Neuronal stem cell (in vitro differentiated cells): ENCODE measurements around the gene LCOR.

Source experiments
- DNase-seq: peaks from one replicate; pipeline ENCODE4 v3.0.0-alpha.2; 2013; ENCODE audit warnings: low spot score
- H2AFZ ChIP-seq: one replicate; pipeline ENCODE4 v1.6.1; 2013; ENCODE audit warnings: mild to moderate bottlenecking, low read length, inconsistent platforms
- H2AK5ac ChIP-seq: 2 replicates; pipeline ENCODE4 v1.6.1; 2013; ENCODE audit warnings: low read depth, mild to moderate bottlenecking, inconsistent platforms, low read length, moderate library complexity, mixed read lengths
- H2BK120ac ChIP-seq: 2 replicates; pipeline ENCODE4 v1.6.1; 2013; ENCODE audit warnings: low read depth, mild to moderate bottlenecking, inconsistent platforms, low read length, moderate library complexity, mixed read lengths
- H2BK12ac ChIP-seq: one replicate; pipeline ENCODE4 v1.6.1; 2013; ENCODE audit warnings: low read length, inconsistent platforms
- H2BK15ac ChIP-seq: 2 replicates; pipeline ENCODE4 v1.6.1; 2013; ENCODE audit warnings: mild to moderate bottlenecking, low read length, inconsistent platforms, mixed read lengths
- H2BK5ac ChIP-seq: one replicate; pipeline ENCODE4 v1.6.1; 2013; ENCODE audit warnings: inconsistent platforms, mild to moderate bottlenecking, low read length, moderate library complexity
- H3K14ac ChIP-seq: one replicate; pipeline ENCODE4 v1.6.1; 2013; ENCODE audit warnings: low read length, inconsistent platforms
- H3K18ac ChIP-seq: 2 replicates; pipeline ENCODE4 v1.6.1; 2013; ENCODE audit warnings: low read length, inconsistent platforms
- H3K23ac ChIP-seq: 2 replicates; pipeline ENCODE4 v1.6.1; 2013; ENCODE audit warnings: low read depth, mild to moderate bottlenecking, mixed read lengths, low read length, inconsistent platforms; ENCODE audit not compliant: poor library complexity
- H3K27ac ChIP-seq: replicated peaks from 3 replicates; pipeline ENCODE4 v1.5.1; 2013; ENCODE audit warnings: low read length, inconsistent platforms
- H3K27me3 ChIP-seq, 3 experiments: 2 replicates each; pipeline ENCODE4 v1.6.1; 2013; ENCODE audit warnings: low read length in 3 of 3, mild to moderate bottlenecking in 2 of 3, inconsistent platforms in 1 of 3, low read depth in 1 of 3, mixed read lengths in 1 of 3, moderate library complexity in 1 of 3; ENCODE audit not compliant: control insufficient read depth in 3 of 3, insufficient read depth in 3 of 3
- H3K36me3 ChIP-seq, 2 donors: replicated peaks in 1 of 2; 2 replicates each; pipeline ENCODE4 v1.6.1; 2013; ENCODE audit warnings: low read length in 2 of 2; ENCODE audit not compliant: control insufficient read depth in 2 of 2, insufficient read depth in 2 of 2
- H3K4ac ChIP-seq: 2 replicates; pipeline ENCODE4 v1.6.1; 2013; ENCODE audit warnings: inconsistent platforms, mild to moderate bottlenecking, low read length, moderate library complexity
- H3K4me1 ChIP-seq, 2 donors: 1 replicate in 1 of 2; 2 replicates in 1 of 2; pipeline ENCODE4 v1.6.1; 2013; ENCODE audit warnings: low read length in 2 of 2, low read depth in 1 of 2; ENCODE audit not compliant: control insufficient read depth in 2 of 2, insufficient read depth in 1 of 2
- H3K4me2 ChIP-seq: one replicate; pipeline ENCODE4 v1.6.1; 2013; ENCODE audit warnings: mild to moderate bottlenecking, low read length, inconsistent platforms; ENCODE audit not compliant: insufficient read depth, poor library complexity, severe bottlenecking
- H3K4me3 ChIP-seq, 2 donors: 2 replicates each; pipeline ENCODE4 v1.5.1; 2013; ENCODE audit warnings: low read length in 2 of 2, mild to moderate bottlenecking in 2 of 2, inconsistent platforms in 1 of 2, moderate library complexity in 1 of 2
- H3K79me1 ChIP-seq: one replicate; pipeline ENCODE4 v1.6.1; 2013; ENCODE audit warnings: low read depth, mild to moderate bottlenecking, inconsistent platforms, low read length, moderate library complexity
- H3K9ac ChIP-seq: one replicate; pipeline ENCODE4 v1.6.1; 2013; ENCODE audit warnings: mild to moderate bottlenecking, low read depth, low read length, inconsistent platforms; ENCODE audit not compliant: poor library complexity
- H3K9me3 ChIP-seq, 2 donors: replicated peaks in 1 of 2; 2 replicates each; pipeline versions ENCODE3 to v1.6.1; 2013; ENCODE audit warnings: low read length in 2 of 2, mild to moderate bottlenecking in 2 of 2, inconsistent platforms in 1 of 2, low read depth in 1 of 2, mixed read lengths in 1 of 2, moderate library complexity in 1 of 2; ENCODE audit not compliant: control insufficient read depth in 2 of 2, insufficient read depth in 1 of 2
- H4K8ac ChIP-seq: one replicate; pipeline ENCODE4 v1.6.1; 2013; ENCODE audit warnings: low read depth, mild to moderate bottlenecking, inconsistent platforms, low read length, moderate library complexity
- H4K91ac ChIP-seq: one replicate; pipeline ENCODE4 v1.6.1; 2013; ENCODE audit warnings: low read length, low read depth, mild to moderate bottlenecking, inconsistent platforms; ENCODE audit not compliant: poor library complexity
- WGBS, 2 donors: extraction: QIAGEN DNeasy Blood & Tissue Kit; methylation state at CpG; one replicate each; pipeline ENCODE4 v1.1.7; 2013; ENCODE audit warnings: missing lambda C conversion rate in 2 of 2, mixed read lengths in 1 of 2; ENCODE audit not compliant: insufficient read length in 2 of 2, insufficient replicate concordance in 1 of 2; ENCODE audit errors: extremely low coverage in 2 of 2; 5-methylcytosine and 5-hydroxymethylcytosine counted together

LCOR gene

GRCh38 chr10:96873086-96873485, 41.0 kb downstream of the LCOR start:
- Histone ChIP-seq H3K4ac (no peak overlapping the region), H3K27me3 (no peaks in the 10 kb centered on the region), H2AK5ac (no peak overlapping the region), H3K36me3 (peaks cover 0 to 18% of the 10 kb centered on the region in 2 donors), H2AFZ (no peak overlapping the region), H3K18ac (no peak overlapping the region), H2BK120ac (no peak overlapping the region), H3K14ac (no peak overlapping the region), H2BK12ac (no peak overlapping the region), H3K79me1 (peaks cover 4% of the 10 kb centered on the region), H3K23ac (no peak overlapping the region), H3K4me3 (no peak overlapping the region), H3K27ac (no peak overlapping the region), H3K9me3 (no peaks in the 10 kb centered on the region), H4K8ac (no peak overlapping the region), H2BK15ac (no peak overlapping the region), H3K4me2 (no peak overlapping the region), H2BK5ac (no peak overlapping the region), H3K4me1 (no peaks in the 10 kb centered on the region), H3K9ac (no peak overlapping the region), H4K91ac (no peak overlapping the region)
- DNase-seq = no peak

GRCh38 chr10:96873756-96874467, 41.8 kb downstream of the LCOR start:
- no peak for DNase-seq
- Histone ChIP-seq H3K27me3 (no peaks in the 10 kb centered on the region), H3K79me1 (peaks cover 5% of the 10 kb centered on the region), H2BK15ac (no peak overlapping the region), H3K9ac (no peak overlapping the region), H2AK5ac (no peak overlapping the region), H3K4me2 (no peak overlapping the region), H3K4me3 (no peak overlapping the region), H3K4me1 (no peaks in the 10 kb centered on the region), H3K36me3 (peaks cover 2 to 23% of the 10 kb centered on the region in 2 donors), H4K91ac (no peak overlapping the region), H3K14ac (no peak overlapping the region), H3K4ac (no peak overlapping the region), H2AFZ (no peak overlapping the region), H2BK12ac (no peak overlapping the region), H2BK120ac (no peak overlapping the region), H2BK5ac (no peak overlapping the region), H3K9me3 (no peaks in the 10 kb centered on the region), H3K18ac (no peak overlapping the region), H3K27ac (no peak overlapping the region), H3K23ac (no peak overlapping the region), H4K8ac (no peak overlapping the region)
- no CpG with 5 or more reads among the region's 7 CpGs for WGBS, 2 donors

- no peak overlapping the region for H2AFZ ChIP-seq
- H3K27ac ChIP-seq = no peak overlapping the region
- H2BK12ac ChIP-seq = no peak overlapping the region
- H3K4me3 ChIP-seq = no peak overlapping the region
- H3K4me2 ChIP-seq = no peak overlapping the region
- no peaks in the 10 kb centered on the region for H3K27me3 ChIP-seq
- H2BK5ac ChIP-seq = no peak overlapping the region
- H2BK120ac ChIP-seq = no peak overlapping the region
- no peak overlapping the region for H3K18ac ChIP-seq
- H2BK15ac ChIP-seq = no peak overlapping the region
- H4K91ac ChIP-seq = no peak overlapping the region
- H4K8ac ChIP-seq = no peak overlapping the region
- peaks cover 2 to 13% of the 10 kb centered on the region in 2 donors for H3K36me3 ChIP-seq
- DNase-seq = no peak
- WGBS, 2 donors = no CpG with 5 or more reads among the region's 3 CpGs
- H3K79me1 ChIP-seq = peaks cover 4% of the 10 kb centered on the region
- H3K9me3 ChIP-seq = peaks cover 0 to 7% of the 10 kb centered on the region in 2 donors
- no peaks in the 10 kb centered on the region for H3K4me1 ChIP-seq
- no peak overlapping the region for H3K4ac ChIP-seq
- H2AK5ac ChIP-seq = no peak overlapping the region
- no peak overlapping the region for H3K23ac ChIP-seq
- no peak overlapping the region for H3K14ac ChIP-seq
- H3K9ac ChIP-seq = no peak overlapping the region
Observed at GRCh38 chr10:96878057-96878456, 46.0 kb downstream of the LCOR start.

- no peak overlapping the region for H2AFZ ChIP-seq
- no peak overlapping the region for H2BK5ac ChIP-seq
- H3K9ac ChIP-seq = no peak overlapping the region
- no peak overlapping the region for H3K18ac ChIP-seq
- no peak overlapping the region for H4K8ac ChIP-seq
- H3K36me3 ChIP-seq = peaks cover 2 to 21% of the 10 kb centered on the region in 2 donors
- H2BK120ac ChIP-seq = no peak overlapping the region
- no peaks in the 10 kb centered on the region for H3K4me1 ChIP-seq
- no peak overlapping the region for H2BK12ac ChIP-seq
- H3K79me1 ChIP-seq = peaks cover 4% of the 10 kb centered on the region
- no CpG with 5 or more reads among the region's 2 CpGs for WGBS, 2 donors
- no peak overlapping the region for H2AK5ac ChIP-seq
- peaks cover 0 to 7% of the 10 kb centered on the region in 2 donors for H3K9me3 ChIP-seq
- no peak overlapping the region for H3K23ac ChIP-seq
- no peak overlapping the region for H2BK15ac ChIP-seq
- no peak overlapping the region for H3K4me2 ChIP-seq
- H4K91ac ChIP-seq = no peak overlapping the region
- H3K14ac ChIP-seq = no peak overlapping the region
- no peaks in the 10 kb centered on the region for H3K27me3 ChIP-seq
- no peak for DNase-seq
- no peak overlapping the region for H3K4me3 ChIP-seq
- no peak overlapping the region for H3K27ac ChIP-seq
- no peak overlapping the region for H3K4ac ChIP-seq
Observed at GRCh38 chr10:96880575-96880974, 48.5 kb downstream of the LCOR start.
